GM21515 (cell line): ENCODE results near the gene E2F3.

Source experiments
- ATAC-seq: cut with Tn5 transposase; IDR thresholded peaks from one replicate; pipeline ENCODE4 v1.9.1; 2021; ENCODE audit not compliant: unreplicated experiment

E2F3 gene

DNA sequence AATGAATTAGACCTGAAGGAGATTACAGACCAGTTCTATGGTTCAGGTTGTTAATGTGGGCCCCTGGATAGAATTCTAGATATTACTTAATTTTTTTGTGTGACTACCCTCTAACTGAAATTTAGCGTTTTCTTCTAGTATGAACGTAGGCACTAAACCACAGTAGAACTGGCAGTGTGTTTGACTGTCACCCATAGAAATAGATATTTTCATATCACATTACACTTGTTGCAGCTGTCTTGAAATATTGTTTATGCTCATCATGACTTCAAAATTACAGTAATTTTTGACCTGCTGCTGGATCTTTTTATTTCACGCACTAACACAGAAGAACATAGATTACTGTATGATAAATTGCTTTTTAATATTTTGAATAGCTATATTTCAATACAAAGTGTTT, 31.6 kb downstream of the E2F3 start:
- no peak for ATAC-seq

DNA sequence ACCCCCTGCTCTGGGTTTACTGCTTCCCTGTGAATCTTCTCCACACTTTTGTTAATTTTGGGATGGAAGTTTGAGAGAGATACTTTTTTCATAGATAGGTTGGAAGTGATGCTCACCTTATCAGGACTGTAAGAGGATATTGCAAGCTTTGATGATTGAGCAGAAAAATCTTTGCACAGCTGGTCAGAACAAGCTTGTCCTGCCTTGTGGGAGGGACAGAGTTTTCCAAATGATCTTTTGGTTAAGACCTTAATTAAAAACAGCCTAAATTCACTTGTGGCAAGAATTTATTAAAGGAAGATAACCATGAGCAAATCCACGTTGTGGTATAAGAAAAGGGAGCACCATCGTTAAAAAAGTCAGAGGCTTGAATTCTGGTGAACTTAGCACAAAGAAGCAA, 32.2 kb downstream of the E2F3 start:
- no peak for ATAC-seq

DNA sequence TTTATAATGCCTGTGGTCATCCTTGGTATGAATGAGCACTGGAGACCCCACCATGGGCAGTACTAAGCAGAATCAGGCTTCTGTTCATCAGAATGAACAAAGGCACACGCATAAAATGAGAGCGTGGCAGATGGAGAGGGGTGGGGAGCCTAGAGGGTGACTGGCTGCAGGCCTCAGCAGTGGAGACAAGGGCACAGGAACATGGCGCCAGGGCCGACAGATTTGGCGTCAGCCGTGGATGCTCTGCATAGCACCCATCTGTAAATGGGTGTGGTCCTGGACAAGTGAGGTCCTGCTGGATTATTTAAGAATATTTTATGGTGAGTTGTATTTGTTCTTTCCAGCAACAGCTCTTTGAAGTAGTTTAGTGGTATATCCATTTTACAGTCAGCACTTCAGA, 33.1 kb downstream of the E2F3 start:
- no peak for ATAC-seq

- ATAC-seq, result no peak
Observed at GRCh38 chr6:20436719-20437118, 35.0 kb downstream of the E2F3 start.

DNA sequence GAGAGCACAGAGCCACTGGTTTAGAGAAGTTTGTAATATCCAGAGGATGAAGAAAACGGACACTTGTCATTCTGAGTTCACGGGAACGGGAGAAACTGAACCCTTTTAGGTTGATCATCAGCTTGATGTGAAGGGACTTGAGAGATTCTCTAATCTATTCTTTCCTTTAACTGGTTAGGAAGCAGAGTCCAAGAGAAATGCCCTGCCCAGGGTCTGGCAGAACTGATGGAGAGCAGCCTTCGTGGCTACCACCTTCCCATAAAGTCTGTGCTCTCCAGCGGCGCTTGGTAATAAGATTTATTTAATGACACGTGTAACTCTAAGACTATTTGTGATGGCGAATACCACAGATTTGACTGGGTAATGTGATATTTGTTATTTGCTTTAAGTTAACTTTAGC, 36.0 kb downstream of the E2F3 start:
- ATAC-seq, result no peak

GRCh38 chr6:20438462-20439070, 36.9 kb downstream of the E2F3 start:
- ATAC-seq, result no peak

DNA sequence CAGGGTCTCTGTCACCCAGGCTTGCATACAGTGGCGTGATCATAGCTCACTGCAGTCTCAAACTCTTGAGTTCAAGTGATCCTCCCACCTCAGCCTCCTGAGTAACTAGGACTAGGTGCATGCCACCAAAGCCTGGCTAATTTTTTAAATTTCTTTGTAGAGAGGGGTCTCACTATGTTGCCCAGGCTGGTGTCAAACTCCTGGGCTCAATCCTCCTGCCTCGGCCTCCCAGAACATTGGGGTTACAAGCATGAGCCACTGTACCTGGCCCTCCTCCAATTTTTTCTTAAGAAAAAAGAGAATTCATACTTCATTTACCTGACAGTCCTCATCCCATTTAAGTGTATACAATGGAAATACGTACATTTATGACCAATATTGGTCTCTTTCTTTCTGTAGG, 37.9 kb downstream of the E2F3 start:
- no peak for ATAC-seq

DNA sequence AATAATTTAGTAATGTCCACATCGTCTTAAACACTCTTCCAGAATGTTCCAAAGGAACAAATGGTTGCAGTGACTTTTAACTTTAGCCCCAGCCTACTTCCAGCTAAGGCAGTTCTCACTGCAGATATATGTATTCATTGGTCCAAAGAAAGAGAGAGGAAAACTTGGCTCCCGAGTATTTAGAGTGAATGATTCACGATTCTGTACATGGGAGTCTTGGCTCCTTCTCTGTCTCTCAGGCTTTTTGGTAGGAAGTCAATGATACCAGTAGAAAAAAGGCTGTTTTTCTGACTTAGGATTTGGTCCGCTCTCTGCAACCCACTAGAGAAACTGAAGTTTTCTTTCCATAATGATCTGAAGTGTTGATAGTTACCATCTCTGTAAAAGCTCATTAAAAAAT, 38.6 kb downstream of the E2F3 start:
- no peak for ATAC-seq

DNA sequence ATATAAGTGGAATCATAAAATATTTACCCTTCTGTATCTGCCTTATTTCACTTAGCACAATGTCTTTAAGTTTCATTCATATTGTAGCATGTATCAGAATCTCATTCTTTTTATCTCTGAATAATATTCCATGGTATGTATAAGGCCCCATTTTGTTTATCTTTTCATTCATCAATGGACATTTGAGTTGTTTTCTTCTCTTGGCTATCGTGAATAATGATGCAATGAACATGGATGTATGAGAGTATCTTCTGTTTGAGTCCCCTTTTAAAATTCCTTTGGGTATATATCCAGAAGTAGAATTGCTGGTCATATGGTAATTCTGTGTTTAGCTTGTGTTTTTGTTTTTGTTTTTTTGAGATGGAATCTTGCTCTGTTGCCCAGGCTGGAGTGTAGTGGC, 39.6 kb downstream of the E2F3 start:
- no peak for ATAC-seq

GRCh38 chr6:20441921-20442320, 40.2 kb downstream of the E2F3 start:
- ATAC-seq, result no peak

DNA sequence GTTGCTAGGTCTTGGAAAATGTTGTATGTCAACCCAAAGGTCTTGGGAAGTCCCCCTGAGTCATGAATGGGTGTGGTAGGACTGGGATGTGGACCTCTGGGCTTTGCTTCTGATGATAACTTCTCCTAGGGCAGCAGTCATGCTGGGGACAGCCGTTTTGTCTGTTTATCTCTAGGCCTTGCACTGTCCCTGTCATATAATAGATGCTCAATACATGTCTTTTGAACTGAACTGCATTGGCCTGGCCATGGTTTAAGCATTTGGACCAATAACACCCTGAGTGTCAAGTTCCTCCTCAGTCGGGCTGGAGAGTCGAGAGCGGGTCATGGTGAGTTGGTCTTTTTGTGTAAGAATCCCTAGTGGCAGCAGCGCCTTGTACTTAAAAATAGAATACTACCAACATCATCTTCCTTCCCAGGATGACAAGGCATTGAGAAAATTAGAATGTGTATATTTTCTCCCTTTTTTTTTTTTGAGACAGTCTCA, 43.1 kb downstream of the E2F3 start:
- ATAC-seq, result no peak

DNA sequence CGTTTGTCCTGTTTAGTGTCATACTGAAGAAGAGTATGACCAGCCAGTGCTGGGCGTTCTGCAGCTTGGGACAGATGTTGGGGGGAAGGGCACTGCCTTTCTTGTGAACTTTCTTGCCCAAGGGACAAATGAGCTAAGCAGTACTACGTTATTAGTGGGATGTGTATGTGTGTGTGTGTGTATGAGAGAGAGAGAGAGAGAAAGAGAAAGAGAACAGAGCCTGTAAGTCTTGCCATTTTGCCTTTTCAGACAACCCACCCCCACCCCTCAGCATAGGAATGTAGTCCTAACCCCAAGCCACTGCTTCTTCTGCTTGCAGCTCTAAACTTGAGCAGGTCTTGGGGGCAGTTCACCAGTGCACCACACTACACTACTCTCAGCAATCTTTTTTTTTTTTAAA, 45.5 kb downstream of the E2F3 start:
- no peak for ATAC-seq

GRCh38 chr6:20447581-20448132, 46.0 kb downstream of the E2F3 start:
- ATAC-seq, result no peak

DNA sequence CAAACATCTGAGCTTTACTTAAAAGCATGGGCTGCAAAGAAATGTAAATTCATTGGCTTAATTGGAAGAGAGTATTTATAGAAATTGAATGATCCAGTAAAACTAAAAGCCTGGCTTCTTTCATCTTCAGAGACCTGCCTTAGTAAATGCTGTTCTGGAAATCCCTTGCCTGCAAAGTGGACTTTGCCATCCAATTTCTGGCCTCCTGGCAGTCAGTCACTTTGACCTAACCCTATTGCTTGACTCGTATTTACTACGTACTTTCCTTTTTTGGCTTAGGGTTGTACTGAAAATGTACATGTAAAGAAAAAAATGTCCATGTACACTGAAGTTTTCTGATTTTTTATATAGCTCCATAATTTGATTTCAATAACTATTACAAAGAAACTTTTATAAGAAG, 47.1 kb downstream of the E2F3 start:
- no peak for ATAC-seq

- ATAC-seq, result no peak
Observed at GRCh38 chr6:20454204-20454824, 52.6 kb downstream of the E2F3 start.

GRCh38 chr6:20455251-20455940, 53.7 kb downstream of the E2F3 start:
- ATAC-seq, result no peak

GRCh38 chr6:20458027-20458894, 56.6 kb downstream of the E2F3 start:
- no peak for ATAC-seq

DNA sequence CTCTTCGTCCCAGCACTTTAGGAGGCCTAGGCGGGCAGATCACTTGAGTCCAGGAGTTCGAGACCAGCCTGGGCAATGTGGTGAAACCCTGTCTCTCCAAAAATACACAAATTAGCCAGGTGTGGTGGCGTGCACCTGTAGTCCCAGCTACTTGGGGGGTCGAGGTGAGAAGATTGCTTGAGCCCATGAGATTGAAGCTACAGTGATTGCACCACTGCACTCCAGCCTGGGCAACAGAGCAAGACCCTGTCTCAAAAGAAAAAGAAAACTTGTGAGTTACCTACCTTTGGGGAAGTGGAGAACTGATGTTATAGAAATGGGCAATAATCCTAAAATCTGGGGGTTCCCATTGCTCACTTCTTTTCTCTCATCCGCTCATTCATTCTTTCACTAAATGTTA, 58.0 kb downstream of the E2F3 start:
- ATAC-seq, result no peak

DNA sequence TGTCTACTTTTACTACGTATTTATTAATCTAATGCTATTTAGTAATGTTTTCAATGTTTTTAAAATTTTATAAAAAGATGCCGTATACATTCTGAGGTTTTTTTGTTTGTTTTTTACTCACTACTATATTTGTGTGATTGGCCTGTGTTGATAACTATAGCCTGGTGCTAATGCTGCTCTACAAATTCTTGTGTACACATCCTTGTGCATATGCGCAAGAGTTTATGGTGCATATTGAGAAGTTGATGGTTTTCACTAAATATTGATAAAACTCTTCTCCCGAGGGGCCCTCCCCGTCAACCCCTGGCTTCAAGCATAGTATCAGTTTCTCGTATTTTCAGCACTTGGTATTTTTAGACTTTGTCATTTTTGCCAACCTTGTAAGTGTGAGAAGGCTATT, 59.9 kb downstream of the E2F3 start:
- no peak for ATAC-seq

DNA sequence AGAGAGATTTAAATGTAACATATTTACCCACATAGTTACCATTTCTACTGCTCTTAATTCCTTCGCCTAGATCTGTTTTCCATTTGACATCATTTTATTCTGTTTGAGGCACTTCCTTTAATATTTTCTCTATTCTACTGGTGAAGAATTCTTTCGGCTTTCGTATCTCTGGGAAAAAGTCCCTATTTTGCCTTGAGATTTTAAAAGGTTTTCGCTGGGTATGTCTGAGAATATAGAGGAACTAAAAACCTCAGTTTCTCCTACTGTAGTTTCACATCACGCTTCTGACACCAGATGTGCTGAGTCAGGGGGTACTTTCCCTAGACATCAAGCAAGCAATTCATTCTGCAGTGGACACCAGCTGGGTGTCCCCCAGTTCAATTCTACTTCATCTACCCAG, 61.7 kb downstream of the E2F3 start:
- peak; percentile 68 for ATAC-seq

- no peak for ATAC-seq
Observed at GRCh38 chr6:20464041-20464440, 62.4 kb downstream of the E2F3 start.
